Astrocyte of the spinal cord (primary cell): Measurements from ENCODE around the gene SYNJ2.

ENCODE experiments used
- DNase-seq: peaks from one replicate; pipeline ENCODE4 v3.0.0; 2011; ENCODE audit warnings: low read depth, low spot score
- H3K4me3 ChIP-seq: 2 replicates; pipeline ENCODE4 v1.5.1; 2011; ENCODE audit warnings: low read depth, mild to moderate bottlenecking, low read length, moderate library complexity
- in situ Hi-C: cut with HindIII; loops from 2 replicates; pipeline ENCODE4 v1.10.0; 2017; ENCODE audit warnings: low sequenced_read_pairs
- TF ChIP-seq, protein P1 (sequence below): IDR thresholded peaks from 2 replicates; pipeline ENCODE4 v1.5.1; 2012; ENCODE audit warnings: low read depth, mild to moderate bottlenecking, low read length, inconsistent platforms

Gene SYNJ2

DNA sequence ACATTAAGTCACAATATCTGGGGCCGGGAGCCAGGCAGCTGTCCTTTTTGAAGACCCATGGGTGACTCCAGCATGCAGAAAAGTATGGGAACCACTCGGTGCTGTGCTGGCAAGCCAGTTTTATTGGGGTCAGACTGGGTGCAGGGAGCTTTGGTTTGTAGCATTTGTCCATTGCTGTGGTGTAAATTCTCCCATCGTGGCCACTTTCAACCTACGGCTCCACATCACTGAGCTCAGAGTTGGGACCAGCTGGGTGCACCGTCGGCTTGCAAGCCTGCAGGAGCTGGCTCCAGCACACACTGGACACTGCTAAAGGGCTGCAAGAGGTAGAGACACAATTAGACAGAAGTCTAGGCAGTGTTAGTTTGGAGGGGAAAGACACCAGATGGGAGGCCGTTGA, 66.9 kb downstream of the SYNJ2 start:
- no peak for DNase-seq
- in situ Hi-C loops, result no loop called here
- H3K4me3 ChIP-seq, result no peak overlapping the region
- TF ChIP-seq, protein P1, sequence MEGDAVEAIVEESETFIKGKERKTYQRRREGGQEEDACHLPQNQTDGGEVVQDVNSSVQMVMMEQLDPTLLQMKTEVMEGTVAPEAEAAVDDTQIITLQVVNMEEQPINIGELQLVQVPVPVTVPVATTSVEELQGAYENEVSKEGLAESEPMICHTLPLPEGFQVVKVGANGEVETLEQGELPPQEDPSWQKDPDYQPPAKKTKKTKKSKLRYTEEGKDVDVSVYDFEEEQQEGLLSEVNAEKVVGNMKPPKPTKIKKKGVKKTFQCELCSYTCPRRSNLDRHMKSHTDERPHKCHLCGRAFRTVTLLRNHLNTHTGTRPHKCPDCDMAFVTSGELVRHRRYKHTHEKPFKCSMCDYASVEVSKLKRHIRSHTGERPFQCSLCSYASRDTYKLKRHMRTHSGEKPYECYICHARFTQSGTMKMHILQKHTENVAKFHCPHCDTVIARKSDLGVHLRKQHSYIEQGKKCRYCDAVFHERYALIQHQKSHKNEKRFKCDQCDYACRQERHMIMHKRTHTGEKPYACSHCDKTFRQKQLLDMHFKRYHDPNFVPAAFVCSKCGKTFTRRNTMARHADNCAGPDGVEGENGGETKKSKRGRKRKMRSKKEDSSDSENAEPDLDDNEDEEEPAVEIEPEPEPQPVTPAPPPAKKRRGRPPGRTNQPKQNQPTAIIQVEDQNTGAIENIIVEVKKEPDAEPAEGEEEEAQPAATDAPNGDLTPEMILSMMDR, result no peak

DNA sequence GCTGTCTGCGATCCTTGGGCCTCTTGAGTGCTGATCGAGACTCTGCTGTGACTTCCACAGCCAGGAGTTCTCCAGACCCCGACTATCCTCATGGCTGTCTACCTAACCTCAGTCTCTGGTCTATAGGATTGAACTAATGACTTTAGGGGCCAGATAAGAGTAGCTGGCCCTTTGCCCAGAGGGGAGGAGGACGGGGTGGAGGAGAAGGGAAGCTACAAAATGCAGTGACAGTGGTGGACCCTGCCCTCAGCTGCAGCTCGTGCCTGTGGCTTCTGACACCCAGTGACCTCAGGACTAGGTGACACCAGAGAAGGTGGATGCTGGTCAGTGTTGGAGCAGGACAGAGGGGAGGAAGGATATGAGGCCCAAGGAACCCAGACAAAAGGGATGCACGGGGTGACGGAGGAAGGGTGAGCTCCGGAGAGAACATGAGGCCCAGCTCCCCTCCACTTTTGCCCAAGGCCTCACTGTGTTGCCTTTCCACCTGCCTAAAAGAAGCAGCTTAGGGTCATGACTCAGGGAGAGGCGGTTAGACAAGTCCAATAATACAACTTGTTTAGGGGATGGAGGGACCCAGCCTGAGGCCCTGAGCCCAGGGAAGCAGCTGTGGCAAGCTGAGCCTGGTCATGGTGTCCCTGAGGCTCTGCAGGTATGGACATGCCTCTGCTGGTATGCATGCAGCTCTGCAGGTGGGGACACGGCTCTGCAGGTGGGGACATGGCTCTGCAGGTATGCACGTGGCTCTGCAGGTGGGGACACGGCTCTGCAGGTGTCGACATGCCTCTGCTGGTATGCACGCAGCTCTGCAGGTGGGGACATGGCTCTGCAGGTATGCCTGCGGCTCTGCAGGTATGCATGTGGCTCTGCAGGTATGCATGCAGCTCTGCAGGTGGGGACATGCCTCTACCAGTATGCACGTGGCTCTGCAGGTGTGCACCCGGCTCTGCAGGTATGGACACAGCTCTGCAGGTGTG, 67.7 kb downstream of the SYNJ2 start:
- no peak overlapping the region for H3K4me3 ChIP-seq
- no peak for DNase-seq
- in situ Hi-C loops, result no loop called here
- TF ChIP-seq, protein P1, result no peak

DNA sequence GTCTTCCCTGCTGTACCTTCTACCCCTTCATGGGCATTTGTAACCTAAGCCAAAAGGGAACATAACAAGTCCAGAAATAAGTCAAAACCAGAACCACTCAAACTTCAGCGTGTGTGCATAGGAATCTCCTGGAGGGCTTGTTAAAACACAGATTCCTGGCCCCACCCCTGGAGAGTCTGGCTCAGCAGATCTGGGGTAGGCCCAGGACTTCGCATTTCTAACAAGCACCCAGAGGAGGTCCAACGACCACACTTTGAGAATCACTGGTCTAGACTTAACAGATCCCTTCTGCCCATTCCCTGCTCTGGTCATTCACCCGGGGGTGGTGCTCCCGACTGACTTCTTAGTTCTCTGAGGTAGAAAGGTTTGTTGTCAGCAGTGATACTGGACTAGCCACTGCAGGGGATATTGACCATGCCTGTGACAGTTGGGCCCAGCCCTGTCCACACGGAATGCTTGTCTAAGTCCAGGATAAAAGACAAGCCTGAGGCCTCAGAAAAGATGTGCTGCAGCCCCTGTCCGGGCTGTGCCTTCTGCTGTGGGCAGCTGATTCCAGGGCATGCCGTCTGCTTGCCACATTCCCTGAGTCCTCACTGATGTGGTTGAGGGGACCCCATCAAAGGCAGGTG, 68.6 kb downstream of the SYNJ2 start:
- in situ Hi-C loops, result no loop called here
- DNase-seq, result no peak
- TF ChIP-seq, protein P1, result no peak
- no peak overlapping the region for H3K4me3 ChIP-seq

DNA sequence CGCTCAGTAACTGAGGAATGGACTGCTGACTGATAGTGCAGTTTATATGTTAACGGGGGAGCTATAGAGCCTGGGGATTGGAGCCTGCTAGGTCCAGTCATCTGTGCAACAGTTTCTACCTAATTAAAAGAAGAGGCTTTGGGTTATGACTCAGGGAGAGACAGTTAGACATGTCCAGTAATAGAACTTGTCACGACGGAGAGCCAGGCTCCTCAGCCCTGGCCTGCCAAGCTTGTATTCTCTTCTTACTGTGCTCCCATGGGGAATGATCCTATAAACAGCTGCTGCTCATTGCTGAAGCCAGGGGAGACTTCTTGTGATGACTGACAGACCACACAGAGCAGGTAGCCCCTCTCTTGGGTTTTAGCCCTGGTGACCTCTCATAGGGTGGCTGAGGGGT, 69.3 kb downstream of the SYNJ2 start:
- in situ Hi-C loops, result no loop called here
- no peak overlapping the region for H3K4me3 ChIP-seq
- TF ChIP-seq, protein P1, result no peak
- no peak for DNase-seq

DNA sequence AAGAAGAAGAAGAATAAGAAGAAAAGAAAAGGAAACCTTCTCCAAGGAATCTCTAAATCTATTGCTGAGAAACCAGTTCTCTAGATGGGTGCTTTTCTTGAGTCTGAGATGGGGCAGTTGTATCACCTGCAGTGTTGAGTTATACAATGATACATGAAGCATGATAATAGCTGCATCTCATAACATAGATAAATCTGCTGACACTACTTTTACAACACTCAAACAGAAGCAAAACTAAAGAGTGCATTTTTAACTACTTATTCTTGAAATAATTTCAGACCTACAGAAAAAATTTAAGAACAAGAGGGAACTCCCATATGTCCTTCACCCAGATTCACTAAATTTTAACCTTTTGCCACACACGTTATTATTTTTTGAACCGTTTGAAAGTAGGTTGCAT, 70.3 kb downstream of the SYNJ2 start:
- TF ChIP-seq, protein P1, result no peak
- no peak for DNase-seq
- in situ Hi-C loops, result no loop called here
- H3K4me3 ChIP-seq, result no peak overlapping the region

DNA sequence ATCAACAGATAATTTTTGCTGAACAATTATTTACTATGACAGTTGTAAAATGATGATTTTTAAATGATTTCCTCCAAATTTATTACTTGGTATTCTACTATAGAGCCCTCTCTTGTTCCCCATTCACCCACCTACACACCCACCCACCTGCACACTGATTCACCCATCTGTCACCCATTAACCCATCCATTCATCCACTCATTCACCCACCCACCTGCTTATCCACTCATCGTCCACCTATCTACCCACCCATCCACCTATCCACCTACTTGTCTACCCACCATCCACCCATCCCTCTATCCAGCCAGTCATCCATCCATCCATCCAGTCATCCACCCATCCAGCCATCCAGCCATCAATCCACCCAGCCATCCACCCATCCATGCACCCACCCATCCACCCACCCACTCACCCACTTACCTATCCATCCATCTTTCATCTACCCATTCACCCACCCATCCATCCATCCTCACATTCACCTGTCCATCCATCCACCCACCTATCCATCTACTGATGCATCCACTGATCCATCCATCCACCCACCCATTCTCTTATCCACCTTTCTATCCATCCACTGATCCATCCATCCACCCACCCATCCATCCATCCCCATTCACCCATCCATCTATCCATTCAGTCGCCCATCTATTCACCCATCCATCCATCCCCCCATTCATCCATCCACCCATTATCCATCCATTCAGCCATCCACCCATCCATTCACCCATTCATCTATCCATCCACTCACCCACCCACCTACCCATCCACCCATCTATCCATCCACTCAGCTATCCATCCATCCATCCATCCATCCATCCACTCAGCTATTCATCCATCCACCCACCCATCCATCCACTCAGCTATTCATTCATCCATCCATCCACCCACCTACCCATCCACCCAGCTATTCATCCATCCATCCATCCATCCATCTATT, 72.0 kb downstream of the SYNJ2 start:
- in situ Hi-C loops, result no loop called here
- DNase-seq, result no peak
- TF ChIP-seq, protein P1, result no peak
- H3K4me3 ChIP-seq, result no peak overlapping the region
